HG03103 (cell line): Measurements from ENCODE around the gene FAM151B.
A peak's percentile ranks its signal among the peaks of the same experiment; 100 is the strongest.
"Not testable (repeated sequence)": the region's sequence is repeated elsewhere in the genome, so short reads cannot be mapped to it uniquely, and the experiment has no call there.

Source experiments
- ATAC-seq: cut with Tn5 transposase; IDR thresholded peaks from one replicate; pipeline ENCODE4 v1.9.1; 2021; ENCODE audit warnings: low read depth; ENCODE audit not compliant: unreplicated experiment

FAM151B gene, protein sequence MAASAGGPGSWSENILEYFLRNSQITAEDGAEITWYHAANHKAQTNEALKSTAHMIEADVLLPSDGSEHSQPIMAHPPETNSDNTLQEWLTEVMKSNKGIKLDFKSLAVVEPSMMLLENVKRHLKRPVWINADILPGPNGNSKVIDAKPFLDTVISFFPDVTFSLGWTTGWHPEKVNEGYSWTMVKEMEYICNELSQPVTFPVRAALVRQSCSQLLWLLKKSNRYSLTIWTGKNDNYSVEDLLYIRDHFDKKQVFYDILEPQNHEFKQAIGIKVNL

DNA sequence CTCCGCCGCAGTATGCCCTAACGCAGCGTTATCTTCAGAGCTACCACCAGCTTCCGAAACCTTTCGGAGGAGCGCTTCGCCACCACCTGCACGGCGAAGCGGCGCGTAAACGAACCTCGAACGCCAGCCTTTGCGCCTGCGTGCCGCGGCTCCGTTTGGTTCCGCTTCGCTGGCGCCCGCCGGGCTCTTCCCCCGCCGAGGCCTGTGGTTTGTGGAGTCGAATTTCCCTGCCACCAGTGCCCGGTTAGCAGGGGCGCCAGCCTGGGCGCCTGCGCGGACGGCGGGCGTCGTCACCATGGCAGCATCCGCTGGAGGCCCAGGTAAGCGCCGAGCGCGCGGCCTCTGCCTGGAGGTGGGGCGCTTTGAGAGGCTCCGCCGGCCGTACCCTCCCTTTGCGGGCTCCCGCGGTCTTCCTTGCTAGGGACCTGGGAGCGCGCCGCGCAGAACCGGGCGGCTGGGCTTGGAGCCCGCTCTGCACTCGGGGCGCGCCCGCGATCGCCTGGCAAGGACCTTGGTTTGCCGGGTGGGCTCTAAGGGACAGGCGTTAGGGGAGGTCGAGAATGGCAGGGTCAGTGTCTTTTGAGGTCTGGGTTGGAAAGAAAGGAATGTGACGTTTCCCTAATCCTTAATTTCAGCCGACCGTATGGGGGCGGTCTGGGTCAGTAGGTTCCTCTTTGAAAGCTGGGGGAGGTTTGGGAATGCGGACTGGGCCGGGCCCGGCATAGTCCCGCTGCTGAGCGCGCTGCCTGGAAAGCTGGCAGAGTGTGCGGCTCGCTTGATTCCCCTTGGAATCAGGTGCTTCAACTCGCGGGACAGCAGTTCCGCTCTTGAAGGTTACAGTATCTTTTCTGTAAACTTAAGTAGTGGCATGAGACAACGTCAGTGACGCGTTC lies at the start of gene FAM151B:
FAM151B (plus strand) TSS at position 272 of the 893 bp plus-strand sequence; CDS start at position 296, 24 bp downstream.
- peak; percentile 82 for ATAC-seq

DNA sequence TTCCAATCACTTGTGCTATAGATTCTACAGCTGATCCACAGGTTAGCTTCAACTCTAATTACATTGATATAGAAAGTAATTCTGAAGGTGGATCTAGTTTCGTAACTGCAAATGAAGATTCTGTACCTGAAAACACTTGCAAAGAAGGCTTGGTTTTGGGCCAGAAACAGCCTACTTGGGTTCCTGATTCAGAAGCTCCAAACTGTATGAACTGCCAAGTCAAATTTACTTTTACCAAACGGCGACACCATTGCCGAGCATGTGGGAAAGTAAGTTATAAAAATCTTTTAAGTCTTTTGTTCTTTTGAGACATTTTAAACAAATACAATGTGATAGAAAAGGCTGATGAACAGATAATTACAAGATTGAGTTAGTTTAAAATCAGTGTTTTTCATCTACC lies 49.2 kb upstream of the FAM151B start:
- no peak for ATAC-seq

- no peak for ATAC-seq
Observed at GRCh38 chr5:80439213-80439612, 48.7 kb upstream of the FAM151B start.

DNA sequence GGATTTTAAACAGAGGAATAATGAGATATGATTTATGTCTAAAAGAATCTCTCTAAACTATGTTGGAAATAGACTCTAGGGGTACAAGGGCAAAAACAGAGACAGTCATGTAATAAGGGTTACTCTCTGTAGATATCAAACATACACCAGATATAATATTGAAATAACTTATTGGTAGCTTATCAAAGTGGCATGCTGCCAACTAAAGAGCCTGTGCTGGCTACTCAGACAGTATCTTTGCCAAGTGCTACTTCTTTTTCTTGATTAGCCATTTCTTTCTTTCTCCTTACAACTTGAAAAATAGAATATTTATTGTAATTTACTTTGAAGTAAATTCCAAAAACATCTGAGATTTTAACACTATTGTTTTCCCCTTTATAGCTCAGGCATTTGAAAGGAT lies 45.2 kb upstream of the FAM151B start:
- no peak for ATAC-seq

DNA sequence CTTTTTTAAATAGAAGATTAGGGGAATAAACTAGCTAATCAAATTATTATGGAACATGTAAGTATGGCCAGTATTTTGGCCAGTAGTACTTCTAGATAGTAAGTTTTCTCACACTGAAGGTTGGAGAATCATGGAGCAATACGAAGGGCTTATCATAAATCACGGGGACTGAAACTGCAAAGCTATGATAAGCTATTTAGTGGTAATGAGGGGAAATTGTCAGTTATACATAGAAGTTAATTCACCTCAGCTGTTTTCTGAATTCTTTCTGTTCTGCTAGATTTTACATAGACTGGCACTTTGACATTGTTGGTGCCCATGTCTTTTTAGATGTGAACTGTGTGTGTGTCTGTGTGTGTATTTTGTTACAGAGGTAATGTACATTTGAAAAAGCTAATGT lies 34.5 kb upstream of the FAM151B start:
- no peak for ATAC-seq

GRCh38 chr5:80463269-80463668 lies 24.6 kb upstream of the FAM151B start:
- no peak for ATAC-seq

DNA sequence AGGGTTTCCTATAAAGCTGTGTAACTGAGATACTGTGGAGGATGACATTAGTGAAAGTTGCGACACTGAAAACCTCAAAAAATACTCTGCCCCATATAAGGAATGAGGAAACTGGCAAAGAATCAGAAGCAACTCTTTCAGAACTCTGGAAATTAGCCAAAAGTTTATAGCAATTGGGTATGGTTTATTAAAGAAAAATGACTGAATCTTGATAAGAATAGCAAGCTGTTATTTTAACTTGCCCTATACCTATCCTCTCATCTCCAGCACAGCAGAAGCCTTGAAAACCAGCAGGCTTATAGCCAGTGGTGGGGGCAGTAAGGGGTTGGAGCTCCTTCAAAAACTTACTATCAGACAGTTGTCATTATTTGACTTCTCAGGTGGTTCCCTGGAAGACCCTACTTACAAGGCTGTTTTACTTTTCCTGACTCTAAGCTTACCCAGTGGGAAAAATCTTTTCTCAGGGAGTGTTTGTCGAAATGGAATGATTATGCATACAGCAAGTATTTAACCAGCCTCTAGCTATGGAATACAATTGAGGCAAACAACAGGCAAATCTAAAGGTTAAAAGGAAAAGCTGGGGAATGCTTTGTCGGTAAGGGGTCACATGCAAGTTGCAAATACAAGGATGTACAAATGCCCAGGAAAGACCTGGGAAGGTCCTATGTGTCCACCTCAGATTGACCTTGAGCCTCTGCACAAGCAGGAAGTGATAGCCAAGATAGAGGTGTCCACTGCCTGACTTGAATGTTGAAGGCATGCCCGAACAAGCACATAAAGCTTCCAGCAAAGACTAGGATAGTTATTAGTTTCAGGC lies 21.0 kb upstream of the FAM151B start:
- no peak for ATAC-seq

GRCh38 chr5:80468131-80468530 lies 19.8 kb upstream of the FAM151B start:
- ATAC-seq, result no peak

DNA sequence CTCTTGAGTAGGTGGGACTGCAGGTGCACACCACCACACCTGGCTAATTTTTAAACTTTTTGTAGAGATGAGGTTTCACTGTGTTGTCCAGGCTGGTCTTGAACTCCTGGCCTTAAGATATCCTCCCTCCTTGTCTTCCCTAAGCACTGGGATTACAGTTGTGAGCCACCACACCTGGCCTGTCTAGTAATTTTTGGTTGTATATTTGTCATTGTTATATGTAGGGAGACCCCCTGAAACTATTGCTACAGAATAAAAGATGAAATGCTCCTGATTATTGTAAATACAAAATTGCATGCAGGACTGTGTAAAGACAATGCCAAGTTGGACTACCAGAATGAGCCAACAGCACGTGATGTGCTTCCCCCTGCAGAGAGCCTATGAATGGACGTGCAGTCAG lies 17.3 kb upstream of the FAM151B start:
- not testable (repeated sequence) for ATAC-seq

GRCh38 chr5:80474929-80475328 lies 13.0 kb upstream of the FAM151B start:
- ATAC-seq, result no peak

DNA sequence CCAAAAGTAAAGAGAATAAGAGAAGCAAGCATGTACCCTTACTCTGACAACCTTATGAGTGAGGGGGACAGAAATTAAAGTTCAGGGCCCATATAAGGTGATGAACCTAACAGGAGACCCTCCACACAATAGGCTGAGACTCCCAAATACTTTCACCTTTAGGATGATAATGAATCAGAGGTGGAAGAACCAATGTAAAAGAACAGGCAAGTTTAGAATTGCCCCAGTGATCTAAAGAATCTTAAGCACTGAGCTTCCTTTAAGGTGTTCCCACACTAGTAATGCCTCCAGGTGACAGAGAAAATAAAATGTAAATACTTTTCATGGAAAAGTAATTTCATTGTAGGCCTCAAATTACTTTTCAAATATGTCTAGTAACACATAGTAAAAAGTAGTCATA lies 8.2 kb upstream of the FAM151B start:
- no peak for ATAC-seq

DNA sequence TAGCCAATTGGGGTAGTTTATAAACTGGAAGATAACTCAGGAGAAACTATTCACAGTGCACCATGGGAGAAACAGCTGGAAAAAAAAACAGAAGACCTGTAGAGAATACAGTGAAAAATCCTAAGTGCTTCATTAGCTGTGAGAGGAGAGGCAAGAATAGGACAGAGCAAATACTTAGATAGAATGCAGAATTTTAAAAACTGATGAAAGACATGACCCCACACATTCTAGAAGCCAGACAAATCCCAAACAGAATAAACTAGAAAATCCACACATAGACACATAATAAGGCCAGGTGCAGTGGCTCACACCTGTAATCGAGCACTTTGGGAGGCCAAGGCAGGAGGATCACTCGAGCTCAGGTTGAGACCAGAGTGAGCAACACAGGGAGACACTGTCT lies 7.5 kb upstream of the FAM151B start:
- no peak for ATAC-seq

GRCh38 chr5:80481019-80481893 lies 6.6 kb upstream of the FAM151B start:
- no peak for ATAC-seq

- no peak for ATAC-seq
Observed at GRCh38 chr5:80482578-80482977, 5.3 kb upstream of the FAM151B start.

GRCh38 chr5:80483636-80484232 lies 4.2 kb upstream of the FAM151B start:
- ATAC-seq, result no peak

GRCh38 chr5:80487444-80487828 lies 464 bp upstream of the FAM151B start:
- no peak for ATAC-seq

- no peak for ATAC-seq
Observed at GRCh38 chr5:80491296-80491695, 3.4 kb downstream of the FAM151B start.

GRCh38 chr5:80492741-80493140 lies 4.8 kb downstream of the FAM151B start:
- ATAC-seq, result no peak

DNA sequence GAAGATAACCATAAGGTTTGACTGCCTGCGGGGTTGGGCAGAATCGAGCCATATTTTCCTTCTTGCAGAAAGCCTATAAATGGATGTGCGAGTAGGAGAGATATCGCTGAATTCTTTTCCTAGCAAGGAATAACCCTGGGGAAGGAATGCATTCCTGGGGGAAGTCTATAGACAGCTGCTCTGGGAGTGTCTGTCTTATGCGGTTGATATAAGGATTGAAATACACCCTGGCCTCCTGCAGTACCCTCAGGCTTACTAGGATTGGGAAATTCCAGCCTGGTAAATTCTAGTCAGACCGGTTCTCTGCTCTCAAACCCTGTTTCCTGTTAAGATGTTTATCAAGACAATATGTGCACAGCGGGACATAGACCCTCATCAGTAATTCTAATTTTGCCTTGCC lies 5.5 kb downstream of the FAM151B start:
- not testable (repeated sequence) for ATAC-seq

DNA sequence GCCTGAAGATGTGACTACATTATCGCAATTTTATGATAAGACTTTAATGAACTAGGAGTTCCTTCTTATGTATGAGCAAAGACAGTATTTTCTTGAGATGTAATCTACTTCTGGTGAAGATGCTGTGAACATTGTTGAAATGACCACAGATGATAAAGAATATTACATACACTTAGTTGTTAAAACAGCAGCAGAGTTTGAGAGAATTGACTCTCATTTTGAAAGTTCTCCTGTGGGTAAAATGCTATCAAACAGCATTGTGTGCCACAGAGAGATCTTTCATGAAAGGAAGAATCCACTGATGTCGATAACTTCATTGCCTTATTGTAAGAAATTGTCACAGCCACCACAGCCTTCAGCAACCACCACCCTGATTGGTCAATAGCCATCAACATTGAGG lies 8.0 kb downstream of the FAM151B start:
- no peak for ATAC-seq
